Measurements from ENCODE around the gene RINT1. TPM values are rescaled to one million over a fixed set of nuclear protein-coding genes. Genes with fewer than 3 reads are reported as not detected.

The RINT1 gene
- total RNA-seq, 3 donors from 2014 or later (not counting 1 experiment from before 2014, with no cell fraction given): 35.1 to 37.3 (median 37.0) TPM

- no peaks in the 10 kb centered on the region for H3K36me3 Mint-ChIP-seq
- H3K9me3 Mint-ChIP-seq: no peaks in the 10 kb centered on the region
These were observed 67.5 kb downstream of the RINT1 start for GRCh38 chr7:105599551-105599950.

DNA sequence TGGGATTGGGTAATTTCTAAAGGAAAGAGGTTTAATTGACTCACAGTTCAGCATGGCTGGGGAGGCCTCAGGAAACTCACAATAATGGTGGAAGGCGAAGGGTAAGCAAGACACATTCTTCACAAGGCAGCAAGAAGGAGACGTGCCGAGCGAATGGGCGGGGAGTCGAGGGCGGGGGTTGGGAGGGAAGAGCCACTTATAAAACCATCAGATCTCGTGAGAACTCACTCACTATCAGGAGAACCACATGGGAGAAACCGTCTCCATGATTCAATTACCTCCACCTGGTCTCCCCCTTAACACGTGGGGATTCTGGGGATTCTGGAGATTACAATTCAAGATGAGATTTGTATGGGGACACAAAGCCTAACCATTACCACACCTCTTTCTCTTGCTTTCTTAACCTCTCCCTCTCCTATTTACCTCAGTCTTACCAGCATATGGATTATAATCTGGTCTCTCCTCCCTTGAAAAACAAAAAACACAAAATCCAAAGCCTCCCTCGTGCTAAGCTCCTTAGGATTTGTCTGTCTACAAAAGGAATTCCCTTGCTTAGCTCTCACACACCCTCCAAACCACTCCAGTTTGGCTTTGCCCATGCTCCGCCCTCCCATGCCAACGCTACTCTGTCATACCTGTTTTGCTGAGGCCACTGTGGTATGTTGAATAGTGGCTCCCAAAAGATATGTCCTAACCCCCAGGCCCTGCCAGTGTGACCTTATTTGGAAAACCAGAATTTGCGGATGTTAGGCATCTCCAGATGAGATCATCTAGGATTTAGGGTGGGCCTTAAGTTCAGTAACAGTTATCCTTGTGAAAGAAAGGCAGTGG, 68.9 kb downstream of the RINT1 start:
- Mint-ChIP-seq H3K4me1 (no peaks in the 10 kb centered on the region), H3K36me3 (no peaks in the 10 kb centered on the region), H3K4me3 (no peak overlapping the region), H3K27me3 (ENCODE audit: low read depth in 2 of 2) (peaks cover 6 to 18% of the 10 kb centered on the region in 2 donors), H3K9me3 (no peaks in the 10 kb centered on the region), H3K27ac (no peak overlapping the region)
- no peaks in the 10 kb centered on the region for H3K9me3 ChIP-seq (ENCODE audit: control insufficient read depth, insufficient read depth, low read length)
- intact Hi-C loops (cut with micrococcal nuclease): no loop called here
- TF ChIP-seq CTCF (IDR thresholded peaks at IDR 0.05): no peak
- no peaks in the 10 kb centered on the region for H3K27me3 ChIP-seq (ENCODE audit: control insufficient read depth, insufficient read depth, low read length)
- H3K4me1 ChIP-seq (ENCODE audit: control insufficient read depth, insufficient read depth, low read length): no peaks in the 10 kb centered on the region
- no peaks in the 10 kb centered on the region for H3K36me3 ChIP-seq (ENCODE audit: control insufficient read depth, insufficient read depth, low read length)
- no peak overlapping the region for H3K4me3 ChIP-seq (ENCODE audit: low read length)
- no peak overlapping the region for H3K27ac ChIP-seq (ENCODE audit: low read length)
- DNase-seq: no peak
- ATAC-seq: no peak
- 88% methylated on average over 12 of the region's 14 CpGs for WGBS (ENCODE audit: insufficient coverage)

More at GRCh38 chr7:105599551-105599950, 67.5 kb downstream of the RINT1 start:
- H3K27ac ChIP-seq (ENCODE audit: low read length): no peak overlapping the region
- no peak overlapping the region for H3K4me3 ChIP-seq (ENCODE audit: low read length)
- peaks cover 8 to 25% of the 10 kb centered on the region in 2 donors for H3K27me3 Mint-ChIP-seq (ENCODE audit: low read depth in 2 of 2)
- no peaks in the 10 kb centered on the region for H3K27me3 ChIP-seq (ENCODE audit: control insufficient read depth, insufficient read depth, low read length)
- H3K9me3 ChIP-seq (ENCODE audit: control insufficient read depth, insufficient read depth, low read length): no peaks in the 10 kb centered on the region
- 72% methylated on average over 3 of the region's 3 CpGs for WGBS (ENCODE audit: insufficient coverage)
- no peaks in the 10 kb centered on the region for H3K36me3 ChIP-seq (ENCODE audit: control insufficient read depth, insufficient read depth, low read length)
- no peak for ATAC-seq
- H3K4me1 Mint-ChIP-seq: no peaks in the 10 kb centered on the region
- DNase-seq: no peak
- no peaks in the 10 kb centered on the region for H3K4me1 ChIP-seq (ENCODE audit: control insufficient read depth, insufficient read depth, low read length)
- no peak overlapping the region for H3K27ac Mint-ChIP-seq
- no peak for TF ChIP-seq CTCF (IDR thresholded peaks at IDR 0.05)
- H3K4me3 Mint-ChIP-seq: no peak overlapping the region
- intact Hi-C loops (cut with micrococcal nuclease): no loop called here

DNA sequence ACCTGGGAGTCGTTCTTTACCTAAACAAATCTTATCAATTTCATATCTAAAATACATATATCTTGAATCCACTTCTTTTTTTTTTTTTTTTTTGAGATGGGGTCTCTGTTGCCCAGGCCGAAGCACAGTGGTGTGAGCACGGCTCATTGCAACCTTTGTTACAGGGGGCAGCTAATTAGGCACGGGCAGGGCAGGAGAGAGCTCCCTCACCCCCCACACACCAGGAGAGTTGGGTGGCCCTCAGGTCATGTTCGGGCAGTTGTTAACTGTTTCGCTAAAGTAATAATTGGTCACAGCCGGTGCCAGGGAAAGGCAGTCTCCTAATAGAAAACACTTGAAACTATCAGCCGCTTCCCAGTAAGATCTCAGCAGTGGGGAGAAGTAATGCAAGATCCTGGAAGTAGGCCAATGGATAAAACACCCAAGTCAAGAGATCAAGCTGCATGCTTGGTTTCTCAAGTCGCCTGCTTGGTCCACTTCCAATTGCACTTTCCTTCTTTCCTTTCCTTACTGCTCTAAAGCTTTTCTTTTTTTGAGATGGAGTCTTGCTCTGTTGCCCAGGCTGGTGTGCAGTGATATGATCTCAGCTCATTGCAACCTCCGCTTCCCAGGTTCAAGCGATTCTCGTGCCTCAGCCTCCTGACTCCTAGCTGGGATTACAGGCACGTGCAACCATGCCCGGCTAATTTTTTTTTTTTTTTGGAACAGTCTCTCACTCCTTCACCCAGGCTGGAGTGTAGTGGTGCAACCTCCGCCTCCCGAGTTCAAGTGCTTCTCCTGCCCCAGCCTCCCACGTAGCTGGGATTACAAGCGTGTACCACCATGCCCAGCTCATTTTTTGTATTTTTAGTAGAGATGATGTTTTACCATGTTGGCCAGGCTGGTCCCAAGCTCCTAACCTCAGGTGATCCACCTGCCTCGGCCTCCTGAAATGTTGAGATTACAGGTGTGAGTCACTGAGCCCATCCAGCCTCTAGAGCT, 70.6 kb downstream of the RINT1 start:
- Histone ChIP-seq H3K27me3 (ENCODE audit: control insufficient read depth, insufficient read depth, low read length) (no peaks in the 10 kb centered on the region), H3K27ac (ENCODE audit: low read length) (no peak overlapping the region), H3K9me3 (ENCODE audit: control insufficient read depth, insufficient read depth, low read length) (no peaks in the 10 kb centered on the region), H3K36me3 (ENCODE audit: control insufficient read depth, insufficient read depth, low read length) (peaks cover 2% of the 10 kb centered on the region), H3K4me3 (ENCODE audit: low read length) (no peak overlapping the region), H3K4me1 (ENCODE audit: control insufficient read depth, insufficient read depth, low read length) (no peaks in the 10 kb centered on the region)
- Mint-ChIP-seq H3K4me1 (no peaks in the 10 kb centered on the region), H3K27ac (no peak overlapping the region), H3K27me3 (ENCODE audit: low read depth in 2 of 2) (peaks cover 3 to 8% of the 10 kb centered on the region in 2 donors), H3K4me3 (no peak overlapping the region), H3K9me3 (no peaks in the 10 kb centered on the region), H3K36me3 (no peaks in the 10 kb centered on the region)
- TF ChIP-seq CTCF (IDR thresholded peaks at IDR 0.05): no peak
- ATAC-seq: no peak
- intact Hi-C loops (cut with micrococcal nuclease): no loop called here
- 96% methylated on average over 19 of the region's 19 CpGs for WGBS (ENCODE audit: insufficient coverage)
- DNase-seq: no peak
